HepG2 (cell line): ENCODE data around the gene COQ10B. TPM values are rescaled to one million over a fixed set of nuclear protein-coding genes. Genes with fewer than 3 reads are reported as not detected.
A peak's percentile ranks its signal among the peaks of the same experiment; 100 is the strongest.

Experiments used
- CC2D1A ChIP-seq: sonication (generic); formaldehyde crosslinking; IDR thresholded peaks from 2 replicates; pipeline ENCODE4 v1.8.1; 2023; ENCODE audit warnings: mild to moderate bottlenecking, missing genetic modification reagents
- DZIP1 ChIP-seq: sonication (generic); formaldehyde crosslinking; IDR thresholded peaks from 2 replicates; pipeline ENCODE4 v1.5.0; 2020; ENCODE audit warnings: mild to moderate bottlenecking, missing genetic modification reagents
- KDM2A ChIP-seq: sonication (generic); formaldehyde crosslinking; IDR thresholded peaks from 2 replicates; pipeline ENCODE4 v1.4.0; 2020; ENCODE audit warnings: low read depth, missing genetic modification reagents, borderline replicate concordance
- NFE2L1 ChIP-seq: sonication (generic); formaldehyde crosslinking; IDR thresholded peaks from 2 replicates; pipeline ENCODE4 v1.4.0; 2020; ENCODE audit warnings: missing genetic modification reagents, mild to moderate bottlenecking, borderline replicate concordance
- SRF ChIP-seq: IDR thresholded peaks from 2 replicates; pipeline ENCODE4 v1.6.1; 2011; ENCODE audit warnings: mild to moderate bottlenecking, low read depth, low read length, moderate library complexity
- WIZ ChIP-seq: sonication (generic); formaldehyde crosslinking; IDR thresholded peaks from 2 replicates; pipeline ENCODE4 v1.5.1; 2020; ENCODE audit warnings: mild to moderate bottlenecking, missing genetic modification reagents
- ZFP91 ChIP-seq: sonication (generic); formaldehyde crosslinking; IDR thresholded peaks from 2 replicates; pipeline ENCODE4 v1.9.0; 2022; ENCODE audit warnings: missing genetic modification reagents, mild to moderate bottlenecking, borderline replicate concordance
- ZNF205 ChIP-seq: IDR thresholded peaks from 2 replicates; pipeline ENCODE4 v1.6.1; 2018; ENCODE audit warnings: missing biosample characterization, missing genetic modification reagents
- ZNF337 ChIP-seq: sonication (generic); formaldehyde crosslinking; IDR thresholded peaks from 2 replicates; pipeline ENCODE4 v1.5.1; 2020; ENCODE audit warnings: missing genetic modification reagents, low read depth, mild to moderate bottlenecking, borderline replicate concordance
- ZNF441 ChIP-seq: sonication (generic); formaldehyde crosslinking; IDR thresholded peaks from 2 replicates; pipeline ENCODE4 v1.7.0; 2021; ENCODE audit warnings: missing genetic modification reagents, borderline replicate concordance
- ZNF513 ChIP-seq: sonication (generic); formaldehyde crosslinking; conservative IDR thresholded peaks from 2 replicates; pipeline ENCODE4 v1.5.0; 2020; ENCODE audit warnings: missing genetic modification reagents
- ZNF556 ChIP-seq: sonication (generic); formaldehyde crosslinking; IDR thresholded peaks from 2 replicates; pipeline ENCODE4 v1.4.0; 2020; ENCODE audit warnings: mild to moderate bottlenecking, missing genetic modification reagents, borderline replicate concordance
- ZNF75D ChIP-seq: sonication (generic); formaldehyde crosslinking; IDR thresholded peaks from 2 replicates; pipeline ENCODE4 v1.8.1; 2023; ENCODE audit warnings: missing genetic modification reagents, mild to moderate bottlenecking, borderline replicate concordance
- polyA plus RNA-seq, 8 experiments: library from polyadenylated mRNA; depleted of rRNA in 3 of 8; stranded (reverse) in 7 of 8; unstranded in 1 of 8; fragments of >200 nt; fragmentation: Illumina TruSeq in 4 of 8; extraction: Trizol in 4 of 8; gene quantifications; 2 replicates each; pipeline versions ENCODE4 v1.2.1 to v1.2.3, GENCODE V29; 2011 to 2016; ENCODE audit warnings: low read depth in 4 of 8, missing spikeins in 1 of 8, mixed read lengths in 1 of 8; ENCODE audit not compliant: insufficient read depth in 1 of 8
- total RNA-seq, 5 experiments: library from RNA; depleted of rRNA; stranded (reverse); fragments of >200 nt; fragmentation: Illumina TruSeq; extraction: Trizol; gene quantifications; 2 replicates each; pipeline ENCODE4 v1.2.3, GENCODE V29; 2016; ENCODE audit warnings: low read depth in 1 of 5

COQ10B gene
- total and polyA plus RNA-seq, 2 of the 13 experiments (the other 11 are each of a cell fraction or from before 2014, with no cell fraction given), result 4.6 to 34.9 TPM

- TF ChIP-seq ZNF205 (CRISPR knock-in tag) (peak; percentile 52; the same call in 1 of the 2 replicates), NFE2L1 (CRISPR knock-in tag) (peak; percentile 56; the same call in 1 of the 2 replicates), ZNF441 (CRISPR knock-in tag) (peak; percentile 87; the same call in 1 of the 2 replicates), ZNF556 (CRISPR knock-in tag) (peak; percentile 84; the same call in 1 of the 2 replicates), DZIP1 (no peak), ZNF337 (CRISPR knock-in tag) (peak; percentile 73; the same call in 1 of the 2 replicates), SRF (peak; percentile 16; the same call in 1 of the 2 replicates), CC2D1A (CRISPR knock-in tag) (no peak), KDM2A (CRISPR knock-in tag) (peak; percentile 86; the same call in 1 of the 2 replicates), ZFP91 (CRISPR knock-in tag) (peak; percentile 95; the same call in 1 of the 2 replicates), ZNF75D (CRISPR knock-in tag) (peak; percentile 86; the same call in 1 of the 2 replicates), ZNF513 (no peak), WIZ (CRISPR knock-in tag) (no peak; the same call in 1 of the 2 replicates)
These were observed at the start of gene COQ10B (continued) for GRCh38 chr2:197453123-197453913.
